ENCODE data around the gene EPG5. TPM values are rescaled to one million over a fixed set of nuclear protein-coding genes. Genes with fewer than 3 reads are reported as not detected.
"Not testable (repeated sequence)": the region's sequence is repeated elsewhere in the genome, so short reads cannot be mapped to it uniquely, and the experiment has no call there.

EPG5 gene
- polyA plus RNA-seq, 2 of the 4 experiments (the other 2 are of a cell fraction), result 3.8 to 10.7 TPM

DNA sequence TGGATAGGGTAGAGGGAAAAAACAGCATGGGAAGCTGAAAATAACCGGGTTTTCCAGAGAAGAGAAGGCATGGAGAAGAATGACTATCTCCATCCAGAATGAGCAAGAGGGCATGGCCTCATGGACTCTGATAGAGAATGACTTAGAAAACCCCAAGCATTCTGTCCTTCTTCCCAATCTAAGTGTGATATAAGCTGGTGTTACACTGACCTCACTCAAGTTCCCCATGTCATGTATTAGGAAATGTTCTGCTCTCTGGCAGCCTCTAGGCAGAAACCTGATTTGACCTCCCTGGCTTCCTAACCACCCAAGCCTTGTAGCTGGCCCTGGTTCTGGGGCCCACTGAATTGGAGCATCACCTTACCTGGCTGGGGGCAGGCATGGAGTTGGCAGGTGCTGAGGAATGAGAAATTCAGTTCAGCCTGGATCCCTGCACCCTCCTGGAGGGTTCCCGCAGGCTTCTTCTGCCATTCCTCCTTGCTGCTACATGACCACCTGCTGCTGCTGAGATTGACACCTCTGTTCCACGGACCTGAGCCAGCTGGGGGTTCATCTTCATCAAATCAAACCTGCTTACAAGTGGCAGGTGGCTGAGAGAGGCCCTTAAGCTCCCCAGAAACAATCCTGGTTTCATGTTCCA is 146.9 kb downstream of the EPG5 start:
- Histone ChIP-seq H3K4me2 (no peak overlapping the region), H3K27ac (no peak overlapping the region), H3K9me3 (no peaks in the 10 kb centered on the region), H3K4me3 (no peak overlapping the region), H3K4me1 (no peaks in the 10 kb centered on the region)
- WGBS (ENCODE audit: missing lambda C conversion rate), result 20% methylated on average over 2 of the region's 3 CpGs
- ATAC-seq (no peak), FAIRE-seq (no peak), DNase-seq (ENCODE audit: low read depth in 1 of 2, low spot score in 1 of 2) (no peak)
- ChIA-PET CTCF (interaction anchor here (1.6 to 1.9 kb wide), 2 partner anchors 19 to 98 kb away, joined by 3 to 4 read pairs; no protein-coding TSS in a partner anchor), POLR2A (no interaction called here)
- TF ChIP-seq, protein P1, sequence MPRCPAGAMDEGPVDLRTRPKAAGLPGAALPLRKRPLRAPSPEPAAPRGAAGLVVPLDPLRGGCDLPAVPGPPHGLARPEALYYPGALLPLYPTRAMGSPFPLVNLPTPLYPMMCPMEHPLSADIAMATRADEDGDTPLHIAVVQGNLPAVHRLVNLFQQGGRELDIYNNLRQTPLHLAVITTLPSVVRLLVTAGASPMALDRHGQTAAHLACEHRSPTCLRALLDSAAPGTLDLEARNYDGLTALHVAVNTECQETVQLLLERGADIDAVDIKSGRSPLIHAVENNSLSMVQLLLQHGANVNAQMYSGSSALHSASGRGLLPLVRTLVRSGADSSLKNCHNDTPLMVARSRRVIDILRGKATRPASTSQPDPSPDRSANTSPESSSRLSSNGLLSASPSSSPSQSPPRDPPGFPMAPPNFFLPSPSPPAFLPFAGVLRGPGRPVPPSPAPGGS (IDR thresholded peaks at IDR 0.05), result no peak
- TF ChIP-seq POLR2A (IDR thresholded peaks at IDR 0.05; ENCODE audit: low read length), result no peak
- TF ChIP-seq, protein P2, sequence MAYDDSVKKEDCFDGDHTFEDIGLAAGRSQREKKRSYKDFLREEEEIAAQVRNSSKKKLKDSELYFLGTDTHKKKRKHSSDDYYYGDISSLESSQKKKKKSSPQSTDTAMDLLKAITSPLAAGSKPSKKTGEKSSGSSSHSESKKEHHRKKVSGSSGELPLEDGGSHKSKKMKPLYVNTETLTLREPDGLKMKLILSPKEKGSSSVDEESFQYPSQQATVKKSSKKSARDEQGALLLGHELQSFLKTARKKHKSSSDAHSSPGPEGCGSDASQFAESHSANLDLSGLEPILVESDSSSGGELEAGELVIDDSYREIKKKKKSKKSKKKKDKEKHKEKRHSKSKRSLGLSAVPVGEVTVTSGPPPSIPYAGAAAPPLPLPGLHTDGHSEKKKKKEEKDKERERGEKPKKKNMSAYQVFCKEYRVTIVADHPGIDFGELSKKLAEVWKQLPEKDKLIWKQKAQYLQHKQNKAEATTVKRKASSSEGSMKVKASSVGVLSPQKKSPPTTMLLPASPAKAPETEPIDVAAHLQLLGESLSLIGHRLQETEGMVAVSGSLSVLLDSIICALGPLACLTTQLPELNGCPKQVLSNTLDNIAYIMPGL (CRISPR knock-in tag; IDR thresholded peaks at IDR 0.05; ENCODE audit: borderline replicate concordance), result no peak
- TF ChIP-seq KDM5A (IDR thresholded peaks at IDR 0.05), result no peak
- TF ChIP-seq RNF2 (IDR thresholded peaks at IDR 0.05; ENCODE audit: borderline replicate concordance, low read depth), result no peak
- TF ChIP-seq NR3C1 (IDR thresholded peaks at IDR 0.05), result no peak
- TF ChIP-seq JUN (IDR thresholded peaks at IDR 0.05), result no peak
- TF ChIP-seq JUNB (IDR thresholded peaks at IDR 0.05), result no peak
- TF ChIP-seq RFX5 (IDR thresholded peaks at IDR 0.05), result no peak
- no peak for TF ChIP-seq MAX (IDR thresholded peaks at IDR 0.05)
- TF ChIP-seq REST (IDR thresholded peaks at IDR 0.05), result no peak
- TF ChIP-seq FOXS1 (CRISPR knock-in tag; IDR thresholded peaks at IDR 0.05), result no peak
- TF ChIP-seq MYC (IDR thresholded peaks at IDR 0.05; ENCODE audit: borderline replicate concordance, low read length), result no peak

- FAIRE-seq; POLR2A ChIA-PET; H3K4me1 ChIP-seq; H3K9me3 ChIP-seq; DNase-seq (ENCODE audit: low read depth in 1 of 2, low spot score in 1 of 2); ATAC-seq; H3K4me3 ChIP-seq; H3K4me2 ChIP-seq; H3K27ac ChIP-seq: not testable (repeated sequence)
- CTCF ChIA-PET, result interaction anchor here (0.7 to 1.9 kb wide), 4 partner anchors 12 to 127 kb away, joined by 3 to 5 read pairs (median 4); no protein-coding TSS in a partner anchor
- WGBS (ENCODE audit: missing lambda C conversion rate), result 88% methylated on average over 8 of the region's 8 CpGs
Observed at GRCh38 chr18:45818765-45819164, 148.4 kb downstream of the EPG5 start.

DNA sequence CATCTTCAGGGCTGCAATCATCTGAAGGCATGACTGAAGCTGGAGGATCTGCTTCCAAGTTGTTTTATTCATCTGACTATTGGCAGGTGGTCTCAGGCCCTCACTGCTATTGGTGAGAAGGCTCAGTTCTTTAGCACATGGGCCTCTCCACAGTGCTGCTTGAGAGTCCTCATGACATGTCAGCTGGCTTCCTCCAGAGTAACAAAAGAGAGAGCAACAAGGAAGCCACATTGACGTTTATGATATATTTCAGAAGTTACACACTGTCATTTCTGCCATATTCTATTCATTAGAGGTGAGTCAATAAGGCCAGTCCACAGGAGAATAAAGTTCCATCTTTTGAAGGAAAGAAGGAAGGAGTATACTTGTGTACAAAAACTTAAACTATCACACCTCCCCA is 149.6 kb downstream of the EPG5 start:
- Histone ChIP-seq H3K4me2 (no peak overlapping the region), H3K4me1 (no peaks in the 10 kb centered on the region), H3K27ac (no peak overlapping the region), H3K4me3 (no peak overlapping the region), H3K9me3 (no peaks in the 10 kb centered on the region)
- CTCF ChIA-PET, result no interaction called here
- POLR2A ChIA-PET, result no interaction called here
- FAIRE-seq, result no peak
- ATAC-seq, result no peak
- no peak for DNase-seq (ENCODE audit: low read depth in 1 of 2, low spot score in 1 of 2)
- WGBS (ENCODE audit: missing lambda C conversion rate), result 33% methylated on average over 1 of the region's 1 CpG
- TF ChIP-seq KDM5A (IDR thresholded peaks at IDR 0.05) (no peak), HOXB5 (CRISPR knock-in tag; IDR thresholded peaks at IDR 0.05) (no peak), E2F6 (IDR thresholded peaks at IDR 0.05; ENCODE audit: borderline replicate concordance, low read depth) (no peak), EHF (CRISPR knock-in tag; IDR thresholded peaks at IDR 0.05) (no peak), CBX2 (IDR thresholded peaks at IDR 0.05; ENCODE audit: borderline replicate concordance, low read depth) (no peak), JUN (IDR thresholded peaks at IDR 0.05) (no peak), MAZ (IDR thresholded peaks at IDR 0.05; ENCODE audit: borderline replicate concordance, low read depth, low read length) (no peak), ZSCAN20 (CRISPR knock-in tag; IDR thresholded peaks at IDR 0.05) (no peak), ZFP36 (IDR thresholded peaks at IDR 0.05; ENCODE audit: borderline replicate concordance, partially characterized antibody) (no peak), SREBF2 (IDR thresholded peaks at IDR 0.05) (no peak), NPAS2 (CRISPR knock-in tag; IDR thresholded peaks at IDR 0.05; ENCODE audit: borderline replicate concordance) (no peak)
- TF ChIP-seq, protein P1 (IDR thresholded peaks at IDR 0.05), result no peak
- TF ChIP-seq, protein P2 (CRISPR knock-in tag; IDR thresholded peaks at IDR 0.05; ENCODE audit: borderline replicate concordance), result no peak

Measured in A549 (cell line).